HG03439 (cell line): ENCODE data around the gene POMC.
"Not testable (repeated sequence)": the region's sequence is repeated elsewhere in the genome, so short reads cannot be mapped to it uniquely, and the experiment has no call there.

Source experiments
- ATAC-seq: cut with Tn5 transposase; IDR thresholded peaks from one replicate; pipeline ENCODE4 v1.9.1; 2021; ENCODE audit warnings: mild to moderate bottlenecking, moderate library complexity; ENCODE audit not compliant: unreplicated experiment

The POMC gene

GRCh38 chr2:25140535-25140934 is 27.8 kb downstream of the POMC start:
- not testable (repeated sequence) for ATAC-seq

- no peak for ATAC-seq
Measured at GRCh38 chr2:25132693-25133092, 35.7 kb downstream of the POMC start.

DNA sequence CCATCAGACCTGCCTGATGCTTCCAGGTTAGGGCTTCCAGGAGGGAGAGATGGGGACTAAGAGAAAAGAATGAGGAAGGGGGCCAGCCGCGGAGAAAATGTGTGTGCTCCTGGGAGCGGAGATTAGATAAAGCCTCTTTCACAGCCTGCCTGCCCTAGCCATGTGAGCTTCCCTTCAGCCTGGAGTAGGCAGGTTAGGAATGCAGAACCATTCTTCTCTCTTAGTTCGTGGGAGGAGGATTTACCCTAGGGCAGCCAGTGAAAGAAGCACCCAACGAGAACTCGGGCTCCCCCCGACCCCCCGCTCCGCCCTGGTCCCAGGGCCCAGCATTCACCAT is 36.1 kb downstream of the POMC start:
- ATAC-seq: no peak

DNA sequence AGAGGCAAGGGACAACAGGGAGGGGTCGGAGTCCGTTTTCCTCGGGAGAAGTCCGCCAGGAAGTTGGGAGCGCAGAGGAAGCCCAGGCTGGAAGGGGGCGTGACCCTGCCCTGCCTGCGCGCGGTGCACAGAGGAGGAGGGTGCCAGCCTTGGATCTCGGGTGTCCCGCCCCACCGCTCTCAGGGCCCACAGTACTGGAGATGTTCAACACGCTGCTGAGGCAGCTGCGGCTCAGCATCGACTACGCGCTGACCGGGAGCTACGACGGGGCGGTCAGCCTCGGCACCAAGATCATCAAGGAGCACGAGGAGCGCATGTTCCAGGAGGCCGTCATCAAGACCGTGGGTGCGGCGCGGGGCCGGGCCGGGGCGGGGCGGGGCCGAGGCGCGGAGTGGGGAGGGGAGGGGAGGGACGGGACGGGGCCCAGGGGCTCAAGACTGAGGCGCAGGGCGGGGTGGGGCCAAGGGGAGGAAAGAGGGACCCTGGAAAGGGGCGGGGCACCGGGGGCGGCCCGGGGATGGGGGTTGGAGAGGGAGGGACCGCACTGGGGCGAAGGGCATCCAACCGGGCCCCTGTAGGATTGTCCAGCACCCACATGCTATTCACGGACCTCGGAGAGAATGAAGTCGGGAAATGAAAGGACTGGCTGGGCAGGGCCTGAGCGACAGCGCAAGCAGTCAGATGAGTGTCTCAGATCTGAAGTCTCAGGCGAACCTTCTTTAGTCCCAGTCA is 36.6 kb downstream of the POMC start:
- ATAC-seq: no peak

GRCh38 chr2:25131253-25131566 is 37.2 kb downstream of the POMC start:
- no peak for ATAC-seq

GRCh38 chr2:25129901-25130520 is 38.4 kb downstream of the POMC start:
- no peak for ATAC-seq

GRCh38 chr2:25127646-25128045 is 40.7 kb downstream of the POMC start:
- no peak for ATAC-seq

DNA sequence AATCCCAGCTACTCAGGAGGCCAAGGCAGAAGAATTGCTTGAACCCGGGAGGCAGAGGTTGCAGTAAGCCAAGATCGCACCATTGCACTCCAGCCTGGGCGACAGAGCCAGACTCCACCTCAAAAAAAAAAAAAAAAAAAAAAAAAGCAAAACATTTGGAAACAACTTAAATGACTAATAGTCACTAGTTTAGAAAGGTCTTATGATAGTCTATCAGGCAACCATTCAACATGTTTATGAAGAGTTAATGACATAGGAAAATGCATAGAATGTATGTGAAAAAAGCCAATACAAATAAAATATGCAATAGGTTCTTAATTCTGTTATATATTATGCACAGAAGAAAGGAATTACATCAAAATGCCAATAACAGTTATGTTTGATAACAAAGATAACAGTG is 41.3 kb downstream of the POMC start:
- not testable (repeated sequence) for ATAC-seq

DNA sequence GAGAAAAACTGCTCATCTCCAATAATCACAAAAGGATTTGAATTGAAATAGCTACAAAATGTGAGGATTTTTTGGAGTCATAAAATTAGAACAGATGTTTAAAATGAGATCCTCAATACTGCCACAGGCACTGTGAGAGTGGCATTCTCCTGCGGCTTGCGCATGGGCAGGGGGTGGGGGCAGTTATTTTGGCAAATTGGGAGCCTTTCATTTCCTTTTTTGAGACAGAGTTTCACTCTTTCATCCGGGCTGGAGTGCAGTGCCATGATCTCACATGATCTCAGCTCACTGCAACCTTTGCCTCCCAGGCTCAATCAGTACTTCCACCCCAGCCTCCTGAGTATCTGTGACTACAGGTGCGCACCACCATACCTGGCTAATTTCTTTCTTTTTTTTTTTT is 42.4 kb downstream of the POMC start:
- ATAC-seq: no peak

- ATAC-seq: no peak
Measured at GRCh38 chr2:25125189-25125588, 43.2 kb downstream of the POMC start.

- no peak for ATAC-seq
Measured at GRCh38 chr2:25123682-25124081, 44.7 kb downstream of the POMC start.

GRCh38 chr2:25122367-25122766 is 46.0 kb downstream of the POMC start:
- ATAC-seq: no peak

- ATAC-seq: no peak
Measured at GRCh38 chr2:25119263-25119662, 49.1 kb downstream of the POMC start.

DNA sequence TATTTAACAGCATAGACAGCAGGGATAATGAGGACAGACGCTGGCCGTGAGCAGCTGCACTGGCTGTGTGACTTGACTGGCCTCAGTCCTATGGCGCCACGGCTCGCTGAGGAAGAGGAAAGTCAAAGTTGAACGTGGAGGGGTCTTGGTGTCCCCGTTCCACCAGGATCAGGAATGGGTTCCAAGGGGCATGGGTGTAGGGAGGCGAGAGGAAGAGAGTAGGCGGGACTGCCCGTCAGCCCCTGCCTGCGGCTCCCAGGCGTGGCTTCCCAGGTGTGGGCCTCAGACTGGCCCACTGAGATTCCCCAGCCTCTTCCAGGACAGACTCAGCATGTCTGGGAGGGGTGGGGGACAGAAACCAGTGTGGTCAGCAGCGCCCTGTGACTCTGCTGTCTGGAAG is 51.4 kb downstream of the POMC start:
- ATAC-seq: no peak

DNA sequence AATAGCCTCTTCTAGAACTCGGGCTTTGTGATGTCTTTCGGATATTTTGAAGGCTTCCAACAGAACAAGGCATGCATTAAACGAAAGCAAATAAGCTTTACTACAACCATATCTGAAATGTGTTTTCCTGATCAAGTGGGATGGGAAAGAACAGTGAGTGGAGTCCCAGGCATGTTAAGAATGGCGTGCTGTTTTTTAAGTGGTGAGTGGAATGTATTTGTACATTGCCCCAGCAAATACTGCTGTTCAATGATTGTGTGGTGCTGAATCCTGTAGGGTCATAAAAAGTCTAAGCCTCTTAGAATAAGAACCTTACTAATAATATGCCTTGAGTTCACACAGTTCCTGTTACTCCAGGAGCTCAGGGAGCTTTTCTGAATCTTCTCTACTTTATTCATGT is 52.5 kb downstream of the POMC start:
- no peak for ATAC-seq

DNA sequence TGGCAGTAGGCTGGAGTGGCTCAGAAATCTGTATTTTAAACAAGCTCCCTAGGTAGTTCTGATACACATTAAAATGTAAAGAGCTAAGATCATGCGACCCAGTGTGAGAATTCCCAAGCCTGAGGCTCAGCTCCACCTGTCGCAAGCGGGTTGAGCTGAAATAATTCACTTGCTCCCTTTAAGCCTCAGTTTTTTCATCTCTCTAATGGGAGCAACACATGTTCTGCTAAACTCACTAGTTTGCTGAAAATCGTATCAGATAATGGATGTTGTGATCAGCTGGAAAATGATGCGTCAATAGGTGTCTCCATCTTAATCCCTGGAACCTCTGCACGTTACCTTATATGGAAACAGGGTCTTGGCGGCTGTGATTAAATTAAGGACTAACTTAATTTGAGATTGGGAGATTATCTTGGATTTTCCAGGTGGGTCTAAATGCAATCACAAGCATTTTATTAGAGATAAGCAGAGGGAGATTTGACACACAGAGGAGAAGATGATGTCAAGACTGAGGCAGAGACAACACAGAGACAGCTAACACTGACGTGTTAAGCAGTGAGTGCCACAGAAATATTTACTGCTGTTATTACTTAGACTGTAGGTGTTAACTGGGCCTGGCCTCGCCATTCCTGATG is 53.0 kb downstream of the POMC start:
- no peak for ATAC-seq

GRCh38 chr2:25112113-25112512 is 56.3 kb downstream of the POMC start:
- ATAC-seq: no peak
